ENCODE results near the gene RBSN.

Gene RBSN

DNA sequence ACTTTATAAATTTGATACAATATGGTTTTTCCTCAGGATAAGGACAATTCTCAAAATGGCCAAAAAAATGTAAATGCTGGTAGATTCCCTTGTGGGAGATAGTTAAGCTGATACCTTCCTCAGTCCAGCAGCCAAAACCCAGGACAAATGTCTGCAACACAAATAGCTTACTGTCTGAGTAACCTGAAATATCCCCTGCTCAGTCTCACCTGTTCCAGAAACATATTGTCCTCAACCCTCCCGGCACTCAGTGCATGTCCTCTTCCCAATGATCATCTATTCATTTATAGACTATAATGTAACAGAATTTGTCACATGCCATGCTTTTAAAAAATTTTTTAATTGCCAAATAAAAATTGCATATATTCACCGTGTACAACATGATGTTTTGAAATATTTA is 12.2 kb downstream of the RBSN start:
- Histone ChIP-seq H3K36me3 (ENCODE audit: low read length) (peaks cover 10% of the 10 kb centered on the region; the same call in 1 of the 2 replicates), H3F3A (ENCODE audit: insufficient read depth) (no peaks in the 10 kb centered on the region), H3K9me2 (replicated peaks; ENCODE audit: insufficient read depth, low read length) (no peaks in the 10 kb centered on the region), H3K27ac (ENCODE audit: low read depth, low read length) (no peak overlapping the region), H3K79me2 (ENCODE audit: insufficient read depth, low read length) (no peaks in the 10 kb centered on the region), H3K4me3 (ENCODE audit: insufficient read depth, low read length, poor library complexity, severe bottlenecking) (no peak overlapping the region), H3K9me3 (ENCODE audit: insufficient read depth, low read length) (no peaks in the 10 kb centered on the region), H3K27me3 (ENCODE audit: low read length) (no peaks in the 10 kb centered on the region), H3K4me2 (ENCODE audit: low read depth, low read length, poor library complexity, severe bottlenecking) (no peak overlapping the region), H2AFZ (ENCODE audit: low read depth, low read length, severe bottlenecking) (no peak overlapping the region), H3K9ac (ENCODE audit: low read length) (no peak overlapping the region), H4K20me1 (ENCODE audit: low read depth, low read length) (no peaks in the 10 kb centered on the region)
- TF ChIP-seq, protein P1, sequence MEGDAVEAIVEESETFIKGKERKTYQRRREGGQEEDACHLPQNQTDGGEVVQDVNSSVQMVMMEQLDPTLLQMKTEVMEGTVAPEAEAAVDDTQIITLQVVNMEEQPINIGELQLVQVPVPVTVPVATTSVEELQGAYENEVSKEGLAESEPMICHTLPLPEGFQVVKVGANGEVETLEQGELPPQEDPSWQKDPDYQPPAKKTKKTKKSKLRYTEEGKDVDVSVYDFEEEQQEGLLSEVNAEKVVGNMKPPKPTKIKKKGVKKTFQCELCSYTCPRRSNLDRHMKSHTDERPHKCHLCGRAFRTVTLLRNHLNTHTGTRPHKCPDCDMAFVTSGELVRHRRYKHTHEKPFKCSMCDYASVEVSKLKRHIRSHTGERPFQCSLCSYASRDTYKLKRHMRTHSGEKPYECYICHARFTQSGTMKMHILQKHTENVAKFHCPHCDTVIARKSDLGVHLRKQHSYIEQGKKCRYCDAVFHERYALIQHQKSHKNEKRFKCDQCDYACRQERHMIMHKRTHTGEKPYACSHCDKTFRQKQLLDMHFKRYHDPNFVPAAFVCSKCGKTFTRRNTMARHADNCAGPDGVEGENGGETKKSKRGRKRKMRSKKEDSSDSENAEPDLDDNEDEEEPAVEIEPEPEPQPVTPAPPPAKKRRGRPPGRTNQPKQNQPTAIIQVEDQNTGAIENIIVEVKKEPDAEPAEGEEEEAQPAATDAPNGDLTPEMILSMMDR (IDR thresholded peaks at IDR 0.05; ENCODE audit: insufficient read depth, low read length, poor library complexity, severe bottlenecking), result no peak
- TF ChIP-seq EZH2phosphoT487 (conservative IDR thresholded peaks at IDR 0.05; ENCODE audit: low read length), result no peak

DNA sequence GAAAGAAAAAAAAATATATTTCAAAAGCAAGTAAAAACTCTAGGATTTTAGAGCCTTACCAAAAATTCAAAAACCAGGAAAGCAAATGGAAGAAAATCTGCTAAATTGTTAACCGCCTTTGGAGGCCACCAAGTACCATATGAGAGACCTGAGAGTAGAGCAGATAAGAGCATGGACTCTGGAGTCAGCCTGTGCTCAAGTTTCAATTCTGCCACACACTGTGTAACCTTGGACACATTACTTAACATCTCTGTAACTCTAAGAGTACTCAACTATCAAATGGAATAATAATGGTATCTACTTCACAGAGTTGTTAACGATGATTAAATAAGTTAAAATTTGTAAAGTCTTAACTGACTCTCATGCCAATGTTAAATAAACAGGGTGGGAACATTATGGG is 12.7 kb downstream of the RBSN start:
- TF ChIP-seq EZH2phosphoT487 (conservative IDR thresholded peaks at IDR 0.05; ENCODE audit: low read length), result no peak
- TF ChIP-seq, protein P1 (IDR thresholded peaks at IDR 0.05; ENCODE audit: insufficient read depth, low read length, poor library complexity, severe bottlenecking), result no peak
- H3K36me3 ChIP-seq (ENCODE audit: low read length), result peaks cover 10% of the 10 kb centered on the region; the same call in 1 of the 2 replicates

DNA sequence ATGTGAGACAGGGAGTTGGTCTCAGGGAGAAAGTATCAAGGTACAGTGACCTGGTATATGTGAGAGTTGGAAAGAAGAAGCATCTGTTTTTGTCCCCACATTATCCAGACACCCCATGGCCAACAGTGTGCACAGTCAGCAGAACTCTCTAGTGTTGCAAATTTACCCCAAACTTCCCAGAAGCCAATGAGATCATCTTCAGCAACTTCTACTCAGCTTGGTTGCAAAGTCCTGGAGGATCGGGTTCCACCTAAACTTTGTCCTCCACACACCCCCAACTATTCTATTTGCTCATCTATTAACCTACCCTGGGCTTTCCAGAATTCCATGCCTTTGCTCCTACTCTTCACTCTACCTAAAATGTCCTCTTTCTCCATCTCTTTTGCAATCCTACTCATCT is 15.7 kb downstream of the RBSN start:
- Histone ChIP-seq H2AFZ (ENCODE audit: low read depth, low read length, severe bottlenecking) (no peak overlapping the region), H3K79me2 (ENCODE audit: insufficient read depth, low read length) (no peaks in the 10 kb centered on the region), H3K27ac (ENCODE audit: low read depth, low read length) (no peak overlapping the region), H3K4me2 (ENCODE audit: low read depth, low read length, poor library complexity, severe bottlenecking) (no peak overlapping the region), H3K9me2 (replicated peaks; ENCODE audit: insufficient read depth, low read length) (no peaks in the 10 kb centered on the region), H3K27me3 (ENCODE audit: low read length) (no peaks in the 10 kb centered on the region), H3K4me3 (ENCODE audit: insufficient read depth, low read length, poor library complexity, severe bottlenecking) (no peak overlapping the region), H4K20me1 (ENCODE audit: low read depth, low read length) (no peaks in the 10 kb centered on the region), H3F3A (ENCODE audit: insufficient read depth) (no peaks in the 10 kb centered on the region), H3K36me3 (ENCODE audit: low read length) (peaks cover 16% of the 10 kb centered on the region; the same call in 1 of the 2 replicates), H3K9me3 (ENCODE audit: insufficient read depth, low read length) (no peaks in the 10 kb centered on the region), H3K9ac (ENCODE audit: low read length) (no peak overlapping the region)
- TF ChIP-seq, protein P1 (IDR thresholded peaks at IDR 0.05; ENCODE audit: insufficient read depth, low read length, poor library complexity, severe bottlenecking), result no peak
- TF ChIP-seq EZH2phosphoT487 (conservative IDR thresholded peaks at IDR 0.05; ENCODE audit: low read length), result no peak

More for the DNA sequence above, 12.7 kb downstream of the RBSN start:
- Histone ChIP-seq H3K9ac (ENCODE audit: low read length) (no peak overlapping the region), H3K4me3 (ENCODE audit: insufficient read depth, low read length, poor library complexity, severe bottlenecking) (no peak overlapping the region), H3K4me2 (ENCODE audit: low read depth, low read length, poor library complexity, severe bottlenecking) (no peak overlapping the region), H3K9me2 (replicated peaks; ENCODE audit: insufficient read depth, low read length) (no peaks in the 10 kb centered on the region), H3K27ac (ENCODE audit: low read depth, low read length) (no peak overlapping the region), H3K79me2 (ENCODE audit: insufficient read depth, low read length) (no peaks in the 10 kb centered on the region), H3F3A (ENCODE audit: insufficient read depth) (no peaks in the 10 kb centered on the region), H3K27me3 (ENCODE audit: low read length) (no peaks in the 10 kb centered on the region), H4K20me1 (ENCODE audit: low read depth, low read length) (no peaks in the 10 kb centered on the region), H2AFZ (ENCODE audit: low read depth, low read length, severe bottlenecking) (no peak overlapping the region), H3K9me3 (ENCODE audit: insufficient read depth, low read length) (no peaks in the 10 kb centered on the region)

Measured in SU-DHL-6 (cell line).